ENCODE data around the gene DENND10. TPM values are rescaled to one million over a fixed set of nuclear protein-coding genes. Genes with fewer than 3 reads are reported as not detected.
"Not testable (repeated sequence)": the region's sequence is repeated elsewhere in the genome, so short reads cannot be mapped to it uniquely, and the experiment has no call there.

The DENND10 gene
- total RNA-seq, 1 donor from 2014 or later: 41.5 TPM

- TF ChIP-seq CTCF (conservative IDR thresholded peaks at IDR 0.05; ENCODE audit: low read depth, low read length): no peak
- no peak for DNase-seq (ENCODE audit: low read depth)
- H3K4me3 ChIP-seq (ENCODE audit: low read depth, low read length): no peak overlapping the region
These were observed 39.7 kb downstream of the DENND10 start for GRCh38 chr10:119143657-119144056.

DNA sequence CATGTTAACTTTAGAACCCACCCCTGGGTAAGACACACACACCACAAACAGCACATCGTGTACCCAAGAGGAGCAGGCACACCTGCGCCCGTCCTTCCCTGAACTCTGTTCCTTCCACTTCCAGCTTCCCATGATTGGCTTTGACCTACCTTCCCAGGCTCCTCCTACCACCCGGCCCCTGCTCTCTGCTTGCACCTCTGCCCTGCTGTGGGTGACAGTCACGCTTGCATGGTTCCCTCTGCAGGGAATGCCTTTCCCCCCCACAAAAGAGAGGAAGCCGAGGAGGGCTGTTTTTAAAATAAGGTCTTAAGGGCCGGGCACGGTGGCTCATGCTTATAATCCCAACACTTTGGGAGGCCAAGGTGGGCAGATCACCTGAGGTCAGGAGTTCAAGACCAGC, 45.2 kb downstream of the DENND10 start:
- H3K4me3 ChIP-seq (ENCODE audit: low read depth, low read length): no peak overlapping the region
- no peak for DNase-seq (ENCODE audit: low read depth)
- TF ChIP-seq CTCF (conservative IDR thresholded peaks at IDR 0.05; ENCODE audit: low read depth, low read length): no peak

GRCh38 chr10:119149729-119150128, 45.8 kb downstream of the DENND10 start:
- DNase-seq (ENCODE audit: low read depth): no peak
- peak; percentile 33 for TF ChIP-seq CTCF (conservative IDR thresholded peaks at IDR 0.05; ENCODE audit: low read depth, low read length)
- H3K4me3 ChIP-seq (ENCODE audit: low read depth, low read length): no peak overlapping the region

DNA sequence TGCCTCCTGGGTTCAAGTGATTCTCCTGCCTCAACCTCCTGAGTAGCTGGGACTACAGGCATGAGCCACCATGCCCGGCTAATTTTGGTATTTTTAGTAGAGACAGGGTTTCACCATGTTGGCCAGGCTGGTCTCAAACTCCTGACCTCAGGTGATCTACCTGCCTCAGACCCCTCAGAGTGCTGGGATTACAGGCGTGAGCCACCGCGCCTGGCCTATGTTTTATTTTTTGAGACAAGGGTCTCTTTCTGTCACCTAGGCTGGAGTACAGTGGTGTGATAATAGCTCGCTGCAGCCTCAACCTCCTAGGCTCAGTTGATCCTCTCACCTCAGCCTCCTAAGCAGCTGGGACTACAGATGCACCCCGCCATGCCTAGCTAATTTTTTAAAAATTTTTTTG, 47.7 kb downstream of the DENND10 start:
- not testable (repeated sequence) for DNase-seq (ENCODE audit: low read depth); H3K4me3 ChIP-seq (ENCODE audit: low read depth, low read length)

DNA sequence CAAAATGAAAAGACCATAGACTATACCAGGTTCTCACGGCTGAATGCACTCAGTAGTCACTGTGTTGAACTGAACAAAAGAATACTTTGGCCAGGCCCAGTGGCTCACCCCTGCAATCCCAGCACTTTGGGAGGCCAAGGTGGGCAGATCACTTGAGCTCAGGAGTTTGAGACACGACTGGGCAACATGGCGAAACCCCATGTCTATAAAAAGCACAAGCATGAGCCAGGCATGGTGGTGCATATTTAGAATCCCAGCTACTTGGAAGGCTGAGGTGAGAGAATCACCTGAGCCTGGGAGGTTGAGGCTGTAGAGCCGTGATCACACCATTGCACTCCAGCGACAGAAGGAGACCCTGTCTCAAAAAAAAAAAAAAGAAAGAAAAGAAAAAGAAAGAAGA, 49.1 kb downstream of the DENND10 start:
- H3K4me3 ChIP-seq (ENCODE audit: low read depth, low read length): no peak overlapping the region
- no peak for TF ChIP-seq CTCF (conservative IDR thresholded peaks at IDR 0.05; ENCODE audit: low read depth, low read length)
- no peak for DNase-seq (ENCODE audit: low read depth)

- no peak for DNase-seq (ENCODE audit: low read depth)
These were observed 49.7 kb downstream of the DENND10 start for GRCh38 chr10:119153661-119154060.

GRCh38 chr10:119159332-119159731, 55.4 kb downstream of the DENND10 start:
- no peak for DNase-seq (ENCODE audit: low read depth)
- no peak for TF ChIP-seq CTCF (conservative IDR thresholded peaks at IDR 0.05; ENCODE audit: low read depth, low read length)
- no peak overlapping the region for H3K4me3 ChIP-seq (ENCODE audit: low read depth, low read length)

More at GRCh38 chr10:119153661-119154060, 49.7 kb downstream of the DENND10 start:
- no peak for TF ChIP-seq CTCF (conservative IDR thresholded peaks at IDR 0.05; ENCODE audit: low read depth, low read length)
- no peak overlapping the region for H3K4me3 ChIP-seq (ENCODE audit: low read depth, low read length)

Data from epithelial cell of proximal tubule (primary cell).